Endothelial cell of umbilical vein (primary cell): ENCODE data around the gene ZMAT3. TPM values are rescaled to one million over a fixed set of nuclear protein-coding genes. Genes with fewer than 3 reads are reported as not detected.
"Not testable (repeated sequence)": the region's sequence is repeated elsewhere in the genome, so short reads cannot be mapped to it uniquely, and the experiment has no call there.

Source experiments
- BruUV-seq: library from RNA; stranded (reverse); fragments of 400-500 nt; replicated peaks from 2 replicates; lab custom pipeline; 2021; lab: Mats Ljungman, UMichigan
- CTCF ChIA-PET: fragments of 300-600, 350-600 bp; sonication (Branson Sonifier 250); formaldehyde crosslinking; loops from one replicate; lab custom pipeline; 2021; ENCODE audit warnings: antibody characterized with exemption, inconsistent platforms; lab: Charles Lee
- POLR2A ChIA-PET: fragments of 300-600, 350-600 bp; sonication (Branson Sonifier 250); formaldehyde crosslinking; loops from one replicate; lab custom pipeline; 2021; ENCODE audit warnings: antibody characterized with exemption, inconsistent platforms; lab: Charles Lee
- DNase-seq: peaks from one replicate; pipeline ENCODE4 v3.0.0-alpha.2; 2011; ENCODE audit warnings: low read depth, low spot score
- FAIRE-seq: peaks from 2 replicates; lab custom pipeline; 2011; peaks lifted over from hg19 to GRCh38; lab: Jason Lieb, UNC
- H2AFZ ChIP-seq: 2 replicates; pipeline ENCODE4 v1.6.0; 2012; ENCODE audit warnings: low read depth, low read length, control low read depth, inconsistent platforms
- H3K27ac ChIP-seq: 2 replicates; pipeline ENCODE4 v1.5.1; 2011; ENCODE audit warnings: low read depth, mild to moderate bottlenecking, control low read depth, low read length, moderate library complexity; ENCODE audit not compliant: insufficient read depth
- H3K27me3 ChIP-seq, 2 experiments: 2 replicates each; pipeline versions ENCODE4 v1.6.0 to v1.6.1; 2011; ENCODE audit warnings: low read length in 2 of 2, mixed read lengths in 1 of 2; ENCODE audit not compliant: control insufficient read depth in 2 of 2, insufficient read depth in 2 of 2
- H3K36me3 ChIP-seq, 2 experiments: 2 replicates in 1 of 2; 3 replicates in 1 of 2; pipeline ENCODE4 v1.5.1; 2011; ENCODE audit warnings: low read length in 2 of 2, mild to moderate bottlenecking in 1 of 2, moderate library complexity in 1 of 2; ENCODE audit not compliant: control insufficient read depth in 2 of 2, insufficient read depth in 2 of 2; ENCODE audit errors: extremely low read depth in 1 of 2
- H3K4me1 ChIP-seq: 3 replicates; pipeline ENCODE4 v1.5.1; 2011; ENCODE audit warnings: mild to moderate bottlenecking, low read length; ENCODE audit not compliant: control insufficient read depth, insufficient read depth; ENCODE audit errors: extremely low read depth
- H3K4me2 ChIP-seq: 2 replicates; pipeline ENCODE4 v1.6.1; 2011; ENCODE audit warnings: low read length, control low read depth, mixed read lengths; ENCODE audit not compliant: insufficient read depth
- H3K4me3 ChIP-seq, 3 experiments: fragments of 200-600 bp in 1 of 3; sonication (generic), shearing (Covaris generic) in 1 of 3; replicated peaks in 1 of 3; 2 replicates each; pipeline ENCODE4 v1.5.1; 2011 to 2016; ENCODE audit warnings: control low read depth in 3 of 3, low read length in 3 of 3, mild to moderate bottlenecking in 2 of 3, inconsistent platforms in 1 of 3, low read depth in 1 of 3, moderate library complexity in 1 of 3; ENCODE audit not compliant: insufficient read depth in 1 of 3
- H3K79me2 ChIP-seq: 2 replicates; pipeline ENCODE4 v1.6.0; 2012; ENCODE audit warnings: low read length, inconsistent platforms; ENCODE audit not compliant: control insufficient read depth, insufficient read depth
- H3K9ac ChIP-seq: replicated peaks from 2 replicates; pipeline ENCODE3; 2011; ENCODE audit warnings: low read length, control low read depth; ENCODE audit not compliant: insufficient read depth; ENCODE audit errors: extremely low read depth
- H3K9me1 ChIP-seq: replicated peaks from 3 replicates; pipeline ENCODE4 v1.6.0; 2011; ENCODE audit warnings: mild to moderate bottlenecking, low read length; ENCODE audit not compliant: control insufficient read depth, insufficient read depth; ENCODE audit errors: extremely low read depth
- H3K9me3 ChIP-seq: replicated peaks from 2 replicates; pipeline ENCODE4 v1.5.1; 2012; ENCODE audit warnings: low read length, inconsistent platforms; ENCODE audit not compliant: control insufficient read depth, insufficient read depth
- H4K20me1 ChIP-seq: replicated peaks from 2 replicates; pipeline ENCODE3; 2011; ENCODE audit warnings: mild to moderate bottlenecking, low read length; ENCODE audit not compliant: control insufficient read depth, insufficient read depth; ENCODE audit errors: extremely low read depth
- CTCF ChIP-seq, 2 donors: IDR thresholded peaks; 1 replicate in 1 of 2; 2 replicates in 1 of 2; pipeline ENCODE4 v1.5.1; 2011; ENCODE audit warnings: low read length in 2 of 2, mild to moderate bottlenecking in 2 of 2, moderate library complexity in 2 of 2, control low read depth in 1 of 2, inconsistent platforms in 1 of 2, low read depth in 1 of 2; ENCODE audit not compliant: insufficient read depth in 1 of 2; ENCODE audit errors: extremely low read depth in 1 of 2
- EZH2 ChIP-seq: IDR thresholded peaks from 2 replicates; pipeline ENCODE4 v1.6.1; 2012; ENCODE audit warnings: borderline replicate concordance, low read depth, mild to moderate bottlenecking, moderate library complexity, low read length, inconsistent platforms; ENCODE audit not compliant: severe bottlenecking
- FOS ChIP-seq: IDR thresholded peaks from 2 replicates; pipeline ENCODE4 v1.6.1; 2011; ENCODE audit warnings: mild to moderate bottlenecking, low read length, moderate library complexity, borderline replicate concordance; ENCODE audit not compliant: insufficient read depth
- GATA2 ChIP-seq: IDR thresholded peaks from 2 replicates; pipeline ENCODE4 v1.7.0; 2011; ENCODE audit warnings: low read depth, mild to moderate bottlenecking, moderate library complexity, mixed read lengths, low read length; ENCODE audit not compliant: insufficient read length, insufficient read depth
- JUN ChIP-seq: IDR thresholded peaks from 2 replicates; pipeline ENCODE4 v1.6.1; 2011; ENCODE audit warnings: borderline replicate concordance, low read depth; ENCODE audit not compliant: insufficient read length, insufficient read depth
- MAX ChIP-seq: IDR thresholded peaks from 2 replicates; pipeline ENCODE4 v1.6.1; 2011; ENCODE audit not compliant: insufficient read depth, insufficient read length
- MYC ChIP-seq: IDR thresholded peaks from one replicate; pipeline ENCODE4 v1.6.1; 2011; ENCODE audit warnings: mild to moderate bottlenecking, low read depth, low read length
- POLR2A ChIP-seq: IDR thresholded peaks from 2 replicates; pipeline ENCODE4 v1.6.1; 2012; ENCODE audit warnings: low read depth, mild to moderate bottlenecking, control low read depth, low read length
- POLR2AphosphoS5 ChIP-seq: IDR thresholded peaks from 2 replicates; pipeline ENCODE4 v1.6.1; 2012; ENCODE audit warnings: low read depth, mild to moderate bottlenecking, control low read depth, low read length, moderate library complexity; ENCODE audit not compliant: insufficient read depth
- dilution Hi-C: fragments of 300-500 bp; cut with MboI; formaldehyde crosslinking; loops from one replicate; pipeline ENCODE4 v1.15.0; 2019; ENCODE audit warnings: low sequenced_read_pairs; ENCODE audit not compliant: extremely low pct_ligation_motif_present
- intact Hi-C: fragments of 100-400 bp; cut with micrococcal nuclease; formaldehyde crosslinking; loops from one replicate; pipeline ENCODE4 v1.10.0; 2022
- polyA plus RNA-seq, 4 experiments: library from polyadenylated mRNA; depleted of rRNA in 3 of 4; stranded (reverse) in 3 of 4; unstranded in 1 of 4; fragments of >200 nt; gene quantifications; 2 replicates each; pipeline versions ENCODE4 v1.2.1 to v1.2.3, GENCODE V29; 2011 to 2012; ENCODE audit warnings: missing spikeins in 1 of 4
- total RNA-seq: library from RNA; stranded (reverse); gene quantifications from 2 replicates; pipeline ENCODE4 v1.2.3, GENCODE V29; 2021

Gene ZMAT3
- total and polyA plus RNA-seq, 2 donors (not counting 3 experiments of a cell fraction or from before 2014, with no cell fraction given), result 13.2 to 33.1 TPM

GRCh38 chr3:179056326-179056725, 15.3 kb downstream of the ZMAT3 start:
- Histone ChIP-seq H3K4me2 (no peak overlapping the region), H3K4me1 (no peaks in the 10 kb centered on the region), H3K27ac (no peak overlapping the region), H3K9me1 (no peaks in the 10 kb centered on the region), H3K27me3 (no peaks in the 10 kb centered on the region), H4K20me1 (no peaks in the 10 kb centered on the region), H3K36me3 (peaks cover 1 to 3% of the 10 kb centered on the region in 2 experiments), H3K79me2 (peaks cover 72% of the 10 kb centered on the region), H2AFZ (no peak overlapping the region), H3K4me3 (no peak overlapping the region), H3K9me3 (no peaks in the 10 kb centered on the region), H3K9ac (no peak overlapping the region)
- intact Hi-C loops, result no loop called here
- BruUV-seq, result no TSS peak
- FAIRE-seq, result no peak
- dilution Hi-C loops, result no loop called here
- DNase-seq, result no peak
- TF ChIP-seq MYC (no peak), MAX (no peak), EZH2 (no peak), GATA2 (no peak), FOS (no peak), JUN (no peak), POLR2AphosphoS5 (no peak), CTCF (IDR thresholded peaks at IDR 0.05; ENCODE audit: extremely low read depth in 1 of 2, insufficient read depth in 1 of 2, low read depth in 1 of 2, low read length in 2 of 2) (no peak), POLR2A (no peak)
- CTCF ChIA-PET, result no interaction called here
- POLR2A ChIA-PET, result no interaction called here

GRCh38 chr3:179054565-179054964, 17.0 kb downstream of the ZMAT3 start:
- H3K27ac ChIP-seq, H3K4me1 ChIP-seq, H3K4me2 ChIP-seq, H3K4me3 ChIP-seq, dilution Hi-C loops, H3K9me3 ChIP-seq, BruUV-seq, H3K9me1 ChIP-seq, H3K9ac ChIP-seq, intact Hi-C loops, H4K20me1 ChIP-seq, CTCF ChIA-PET, DNase-seq, FAIRE-seq, H3K27me3 ChIP-seq, H2AFZ ChIP-seq, H3K36me3 ChIP-seq: not testable (repeated sequence)
- POLR2A ChIA-PET, result interaction anchor here (0.6 kb wide), 1 partner anchor 124 kb away, joined by 4 read pairs; no protein-coding TSS in a partner anchor
- H3K79me2 ChIP-seq, result peaks cover 71% of the 10 kb centered on the region
